ENCODE results near the gene DNAJC21. TPM values are rescaled to one million over a fixed set of nuclear protein-coding genes. Genes with fewer than 3 reads are reported as not detected.
A peak's percentile ranks its signal among the peaks of the same experiment; 100 is the strongest.

Gene DNAJC21
- total and polyA plus RNA-seq, 12 donors, result 12.8 to 52.9 (median 30.3) TPM

DNA sequence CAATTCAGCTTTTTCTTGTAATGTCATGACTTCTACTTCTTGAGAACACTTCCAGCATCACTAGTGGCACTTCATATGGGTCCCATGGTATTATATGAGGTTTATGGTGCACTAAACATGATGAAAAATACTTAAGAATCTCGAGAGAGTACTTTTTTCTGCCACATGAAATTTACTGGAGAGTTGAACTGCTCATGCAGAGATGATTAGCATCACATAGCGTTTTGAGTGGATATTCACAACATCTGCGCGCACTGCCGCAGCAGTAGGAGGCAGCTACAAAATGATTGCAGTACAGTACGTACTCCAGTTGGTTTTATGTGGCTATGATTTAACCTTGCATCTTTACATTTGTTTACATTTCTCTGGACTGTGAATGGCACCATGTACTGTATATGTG lies 28.7 kb upstream of the DNAJC21 start:
- 91 to 95% (median 93%) methylated on average over 6 of the region's 6 CpGs for WGBS, 4 donors
- Histone ChIP-seq H3K9me3 (replicated peaks in 1 of 3) (no peaks in the 10 kb centered on the region), H3K27ac (no peak overlapping the region), H3K4me3 (no peak overlapping the region), H3K27me3 (no peaks in the 10 kb centered on the region), H3K36me3 (replicated peaks in 1 of 2) (no peaks in the 10 kb centered on the region), H3K4me1 (replicated peaks in 1 of 2) (no peaks in the 10 kb centered on the region)
- intact Hi-C loops (cut with DNase I), result no loop called here
- no peak for TF ChIP-seq POLR2A (IDR thresholded peaks at IDR 0.05)
- TF ChIP-seq, protein P1, sequence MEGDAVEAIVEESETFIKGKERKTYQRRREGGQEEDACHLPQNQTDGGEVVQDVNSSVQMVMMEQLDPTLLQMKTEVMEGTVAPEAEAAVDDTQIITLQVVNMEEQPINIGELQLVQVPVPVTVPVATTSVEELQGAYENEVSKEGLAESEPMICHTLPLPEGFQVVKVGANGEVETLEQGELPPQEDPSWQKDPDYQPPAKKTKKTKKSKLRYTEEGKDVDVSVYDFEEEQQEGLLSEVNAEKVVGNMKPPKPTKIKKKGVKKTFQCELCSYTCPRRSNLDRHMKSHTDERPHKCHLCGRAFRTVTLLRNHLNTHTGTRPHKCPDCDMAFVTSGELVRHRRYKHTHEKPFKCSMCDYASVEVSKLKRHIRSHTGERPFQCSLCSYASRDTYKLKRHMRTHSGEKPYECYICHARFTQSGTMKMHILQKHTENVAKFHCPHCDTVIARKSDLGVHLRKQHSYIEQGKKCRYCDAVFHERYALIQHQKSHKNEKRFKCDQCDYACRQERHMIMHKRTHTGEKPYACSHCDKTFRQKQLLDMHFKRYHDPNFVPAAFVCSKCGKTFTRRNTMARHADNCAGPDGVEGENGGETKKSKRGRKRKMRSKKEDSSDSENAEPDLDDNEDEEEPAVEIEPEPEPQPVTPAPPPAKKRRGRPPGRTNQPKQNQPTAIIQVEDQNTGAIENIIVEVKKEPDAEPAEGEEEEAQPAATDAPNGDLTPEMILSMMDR (IDR thresholded peaks at IDR 0.05), result no peak
- no peak for DNase-seq

DNA sequence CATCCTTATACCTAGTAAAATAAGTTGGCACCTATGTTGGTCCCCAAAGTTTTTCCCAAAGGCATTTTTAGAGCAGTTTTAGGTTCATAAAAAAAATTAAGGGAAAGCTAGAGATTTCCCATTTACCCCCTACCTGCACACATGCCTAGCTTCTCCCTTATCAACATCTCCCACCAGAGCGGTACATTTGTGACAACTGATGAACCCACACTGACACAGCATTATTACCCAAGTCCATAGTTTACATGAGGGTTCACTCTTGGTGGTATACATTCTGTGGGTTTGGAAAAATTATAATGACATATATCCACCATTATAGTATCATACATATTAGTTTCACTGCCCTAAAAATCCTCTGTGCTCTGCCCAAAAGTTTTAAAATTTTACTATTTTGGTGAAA lies 26.1 kb upstream of the DNAJC21 start:
- H3K27me3 ChIP-seq, result no peaks in the 10 kb centered on the region
- no peaks in the 10 kb centered on the region for H3K9me3 ChIP-seq (replicated peaks in 1 of 3)
- H3K27ac ChIP-seq, result no peak overlapping the region
- no peak overlapping the region for H3K4me3 ChIP-seq
- no peak for DNase-seq
- 83 to 95% (median 89%) methylated on average over 1 of the region's 1 CpG for WGBS, 4 donors
- H3K36me3 ChIP-seq (replicated peaks in 1 of 2), result peaks cover 0 to under 1% of the 10 kb centered on the region in 2 donors
- intact Hi-C loops (cut with DNase I), result no loop called here
- H3K4me1 ChIP-seq (replicated peaks in 1 of 2), result no peaks in the 10 kb centered on the region
- TF ChIP-seq, protein P1 (IDR thresholded peaks at IDR 0.05), result no peak
- no peak for TF ChIP-seq POLR2A (IDR thresholded peaks at IDR 0.05)

DNA sequence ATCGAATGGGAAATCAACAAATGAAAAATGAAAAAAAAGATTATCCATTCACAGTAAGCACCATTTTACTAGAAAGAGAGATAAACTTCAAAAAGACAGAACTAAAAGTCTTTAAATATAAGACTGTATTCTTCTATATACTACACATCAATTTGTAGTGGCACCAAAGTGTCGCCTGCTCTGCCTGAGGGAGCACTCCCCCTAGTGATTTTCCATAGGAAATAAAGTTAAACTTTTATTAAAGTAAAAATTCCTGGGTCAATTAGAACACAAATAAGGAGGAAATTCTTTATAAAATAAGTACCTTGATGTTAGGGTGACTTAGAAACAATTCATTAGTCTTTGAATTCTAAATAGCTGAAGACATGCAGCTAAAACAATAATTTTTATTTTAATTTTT lies 23.8 kb upstream of the DNAJC21 start:
- H3K27me3 ChIP-seq, result no peaks in the 10 kb centered on the region
- H3K36me3 ChIP-seq (replicated peaks in 1 of 2), result peaks cover 0 to 19% of the 10 kb centered on the region in 2 donors
- TF ChIP-seq POLR2A (IDR thresholded peaks at IDR 0.05), result no peak
- TF ChIP-seq, protein P1 (IDR thresholded peaks at IDR 0.05), result peak in 3 of 6 experiments; percentile 7 to 37 (median 22)
- no peaks in the 10 kb centered on the region for H3K4me1 ChIP-seq (replicated peaks in 1 of 2)
- DNase-seq, result no peak
- 81 to 87% (median 84%) methylated on average over 2 of the region's 2 CpGs for WGBS, 4 donors
- no peak overlapping the region for H3K27ac ChIP-seq
- H3K9me3 ChIP-seq (replicated peaks in 1 of 3), result no peaks in the 10 kb centered on the region
- no peak overlapping the region for H3K4me3 ChIP-seq
- intact Hi-C loops (cut with DNase I), result no loop called here

DNA sequence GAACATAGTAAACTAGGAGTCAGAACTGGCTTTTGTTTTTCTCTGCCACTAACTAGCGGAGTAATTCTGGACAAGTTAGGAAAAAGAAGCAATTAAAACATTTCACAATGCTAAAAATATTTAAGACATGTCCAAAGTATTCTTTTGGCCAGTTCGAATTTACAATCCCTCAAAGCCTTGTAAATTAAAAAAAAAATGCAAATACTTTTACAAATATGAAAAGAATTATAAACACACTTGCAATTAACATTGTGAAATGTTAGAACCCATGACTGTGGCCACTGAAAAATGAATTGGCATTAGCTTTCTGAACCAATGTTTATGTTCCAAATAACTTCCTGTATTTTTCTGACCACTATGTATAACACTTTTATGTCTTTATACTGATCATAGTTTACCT lies 16.3 kb upstream of the DNAJC21 start:
- peak overlapping the region in 1 of 5 donors; percentile 92 for H3K27ac ChIP-seq
- H3K4me1 ChIP-seq (replicated peaks in 1 of 2), result peaks cover 22 to 35% of the 10 kb centered on the region in 2 donors
- peaks cover 0 to 36% of the 10 kb centered on the region in 2 donors for H3K36me3 ChIP-seq (replicated peaks in 1 of 2)
- TF ChIP-seq, protein P1 (IDR thresholded peaks at IDR 0.05), result no peak
- no peak for TF ChIP-seq POLR2A (IDR thresholded peaks at IDR 0.05)
- 67 to 78% (median 76%) methylated on average over 2 of the region's 2 CpGs for WGBS, 4 donors
- H3K4me3 ChIP-seq, result no peak overlapping the region
- no peaks in the 10 kb centered on the region for H3K27me3 ChIP-seq
- no peak for DNase-seq
- no peaks in the 10 kb centered on the region for H3K9me3 ChIP-seq (replicated peaks in 1 of 3)
- intact Hi-C loops (cut with DNase I), result no loop called here
